ENCODE data around the gene ANKRD9. TPM values are rescaled to one million over a fixed set of nuclear protein-coding genes. Genes with fewer than 3 reads are reported as not detected.

Gene ANKRD9
- total RNA-seq, 1 experiment from 2014 or later, result 8.4 TPM

DNA sequence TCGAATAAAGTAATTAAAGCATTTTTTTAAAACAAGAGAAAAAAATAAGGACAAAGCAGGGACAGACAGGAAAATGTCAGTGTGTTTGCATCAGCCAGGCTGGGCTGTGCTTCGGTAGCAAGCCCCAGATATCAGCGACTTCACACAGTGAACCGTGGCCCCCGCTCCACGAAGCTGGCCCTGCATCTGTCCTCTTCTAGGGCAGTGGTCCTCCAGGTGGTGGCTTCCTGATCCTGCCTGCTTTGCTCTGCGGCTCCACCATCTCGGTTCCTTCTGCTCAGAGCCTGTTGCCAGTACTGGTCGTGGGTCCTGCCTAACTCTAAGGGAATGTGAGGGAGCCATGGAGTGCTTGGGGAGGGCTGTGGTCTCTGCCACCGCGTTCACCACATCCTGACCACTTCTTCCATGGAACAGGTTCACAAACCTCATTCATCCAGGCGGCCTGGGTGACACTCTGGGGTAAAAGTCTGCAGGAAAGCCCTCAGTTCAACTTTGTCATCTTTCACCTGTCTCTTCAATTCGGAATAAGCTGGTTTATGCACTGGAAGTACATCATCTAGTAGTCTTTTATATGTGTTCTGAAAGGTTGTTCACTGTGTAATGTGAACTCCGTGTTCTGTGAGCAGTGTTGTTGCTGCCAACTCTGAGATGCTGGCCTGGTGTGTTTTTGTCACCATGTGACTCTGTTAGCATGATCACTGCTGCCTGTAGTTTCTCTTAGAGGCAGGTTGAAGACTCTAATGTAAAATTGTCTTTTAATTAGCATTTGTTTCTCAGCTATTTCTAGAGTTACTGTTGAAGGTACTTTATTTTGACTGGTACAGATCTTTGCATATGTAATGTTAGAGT lies 47.9 kb downstream of the ANKRD9 start:
- no peak for DNase-seq (ENCODE audit: unreplicated experiment)
- H3K4me1 Mint-ChIP-seq (ENCODE audit: insufficient read depth, unreplicated experiment), result no peaks in the 10 kb centered on the region
- no peaks in the 10 kb centered on the region for H3K9me3 Mint-ChIP-seq (ENCODE audit: unreplicated experiment)
- no peak overlapping the region for H3K4me3 Mint-ChIP-seq (ENCODE audit: unreplicated experiment)
- POLR2A ChIA-PET, result no interaction called here
- H3K36me3 Mint-ChIP-seq (ENCODE audit: insufficient read depth, unreplicated experiment), result peaks cover 39% of the 10 kb centered on the region
- CTCF ChIA-PET, result interaction anchor here (1.1 kb wide), 1 partner anchor 24 kb away, joined by 3 read pairs; no protein-coding TSS in a partner anchor
- intact Hi-C loops (cut with micrococcal nuclease), result no loop called here
- no peak overlapping the region for H3K27ac Mint-ChIP-seq (ENCODE audit: low read depth, unreplicated experiment)
- no peaks in the 10 kb centered on the region for H3K27me3 Mint-ChIP-seq (ENCODE audit: insufficient read depth, unreplicated experiment)
- no peak for TF ChIP-seq CTCF (IDR thresholded peaks at IDR 0.05; ENCODE audit: unreplicated experiment)
- no TSS peak for BruUV-seq (replicated peaks)

- POLR2A ChIA-PET, result no interaction called here
- peaks cover 63% of the 10 kb centered on the region for H3K36me3 Mint-ChIP-seq (ENCODE audit: insufficient read depth, unreplicated experiment)
- BruUV-seq (replicated peaks), result no TSS peak
- intact Hi-C loops (cut with micrococcal nuclease), result no loop called here
- CTCF ChIA-PET, result interaction anchor here (0.6 kb wide), 1 partner anchor 189 kb away, joined by 3 read pairs; no protein-coding TSS in a partner anchor
- no peak for DNase-seq (ENCODE audit: unreplicated experiment)
- TF ChIP-seq CTCF (IDR thresholded peaks at IDR 0.05; ENCODE audit: unreplicated experiment), result no peak
- no peaks in the 10 kb centered on the region for H3K4me1 Mint-ChIP-seq (ENCODE audit: insufficient read depth, unreplicated experiment)
- H3K4me3 Mint-ChIP-seq (ENCODE audit: unreplicated experiment), result no peak overlapping the region
- no peak overlapping the region for H3K27ac Mint-ChIP-seq (ENCODE audit: low read depth, unreplicated experiment)
- H3K9me3 Mint-ChIP-seq (ENCODE audit: unreplicated experiment), result no peaks in the 10 kb centered on the region
- no peaks in the 10 kb centered on the region for H3K27me3 Mint-ChIP-seq (ENCODE audit: insufficient read depth, unreplicated experiment)
Measured at GRCh38 chr14:102457509-102457908, 52.1 kb downstream of the ANKRD9 start.

DNA sequence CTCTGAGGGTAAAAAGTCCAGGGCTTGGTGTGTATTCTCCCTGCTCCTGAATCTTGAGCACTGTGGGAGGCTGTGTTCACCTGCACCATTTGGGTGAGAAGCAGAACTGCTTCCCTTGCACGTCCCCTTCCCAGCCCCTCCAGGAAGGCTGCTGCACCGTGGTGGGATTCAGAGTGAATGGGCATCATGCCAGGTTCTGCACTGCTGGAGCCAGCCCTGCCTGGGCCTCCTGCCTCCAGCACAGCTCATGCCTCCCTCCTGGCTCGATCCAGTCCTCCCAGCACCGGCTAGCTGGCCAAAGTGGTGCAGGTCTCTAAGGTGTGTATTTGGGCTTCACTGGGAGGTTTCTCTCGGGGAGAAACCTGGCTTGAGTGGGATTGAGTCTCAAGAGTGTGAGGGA lies 54.9 kb downstream of the ANKRD9 start:
- no TSS peak for BruUV-seq (replicated peaks)
- ChIA-PET POLR2A (no interaction called here), CTCF (no interaction called here)
- Mint-ChIP-seq H3K4me1 (ENCODE audit: insufficient read depth, unreplicated experiment) (no peaks in the 10 kb centered on the region), H3K27ac (ENCODE audit: low read depth, unreplicated experiment) (no peak overlapping the region), H3K27me3 (ENCODE audit: insufficient read depth, unreplicated experiment) (no peaks in the 10 kb centered on the region), H3K4me3 (ENCODE audit: unreplicated experiment) (no peak overlapping the region), H3K36me3 (ENCODE audit: insufficient read depth, unreplicated experiment) (peaks cover 80% of the 10 kb centered on the region), H3K9me3 (ENCODE audit: unreplicated experiment) (no peaks in the 10 kb centered on the region)
- DNase-seq (ENCODE audit: unreplicated experiment), result no peak
- intact Hi-C loops (cut with micrococcal nuclease), result no loop called here
- no peak for TF ChIP-seq CTCF (IDR thresholded peaks at IDR 0.05; ENCODE audit: unreplicated experiment)

- no peak for TF ChIP-seq CTCF (IDR thresholded peaks at IDR 0.05; ENCODE audit: unreplicated experiment)
- Mint-ChIP-seq H3K27ac (ENCODE audit: low read depth, unreplicated experiment) (no peak overlapping the region), H3K27me3 (ENCODE audit: insufficient read depth, unreplicated experiment) (no peaks in the 10 kb centered on the region), H3K4me1 (ENCODE audit: insufficient read depth, unreplicated experiment) (no peaks in the 10 kb centered on the region), H3K4me3 (ENCODE audit: unreplicated experiment) (no peak overlapping the region), H3K9me3 (ENCODE audit: unreplicated experiment) (no peaks in the 10 kb centered on the region), H3K36me3 (ENCODE audit: insufficient read depth, unreplicated experiment) (peaks cover 69% of the 10 kb centered on the region)
- intact Hi-C loops (cut with micrococcal nuclease), result no loop called here
- ChIA-PET POLR2A (interaction anchor here (0.8 to 1.0 kb wide), 2 partner anchors 19 to 266 kb away, joined by 3 read pairs; no protein-coding TSS in a partner anchor), CTCF (interaction anchor here (0.5 kb wide), 1 partner anchor 26 kb away, joined by 3 read pairs; no protein-coding TSS in a partner anchor)
- DNase-seq (ENCODE audit: unreplicated experiment), result no peak
- BruUV-seq (replicated peaks), result no TSS peak
Measured at GRCh38 chr14:102452302-102452701, 57.3 kb downstream of the ANKRD9 start.

Small RNA genes within 50 kb of the gene (microRNA-seq; reads per million reads assigned to microRNA genes)
- not detected for gene MIR4309

Other genes starting within 250 kb of the ANKRD9 start
- 61.7 and 98.9 TPM in 2 replicates for gene MOK, start 204.6 kb downstream of the ANKRD9 start, total RNA-seq (2022)
- 20.3 and 23.0 TPM in 2 replicates for gene ZNF839, start 190.0 kb downstream of the ANKRD9 start, total RNA-seq (2022)
- 36.6 and 51.1 TPM in 2 replicates for gene CINP, start 146.9 kb downstream of the ANKRD9 start, total RNA-seq (2022)
- 18.2 and 18.4 TPM in 2 replicates for gene TECPR2, start 146.8 kb downstream of the ANKRD9 start, total RNA-seq (2022)
- 45.6 and 55.9 TPM in 2 replicates for gene RCOR1, start 82.9 kb upstream of the ANKRD9 start, total RNA-seq (2022)

Data from MCF 10A (cell line).